Uterus (tissue), 4 donors: ENCODE measurements around the gene TOE1. TPM values are rescaled to one million over a fixed set of nuclear protein-coding genes. Genes with fewer than 3 reads are reported as not detected.

Source experiments
- DNase-seq, 2 donors: peaks; one replicate each; pipeline ENCODE4 v3.0.0-alpha.2; 2019 to 2020
- H3K27ac ChIP-seq, 2 donors: fragments of 200-600 bp; sonication (generic); 1 replicate in 1 of 2; 2 replicates in 1 of 2; pipeline ENCODE4 v1.5.1; 2016 to 2018
- H3K27me3 ChIP-seq, 2 donors: fragments of 200-600 bp; sonication (generic); one replicate each; pipeline ENCODE4 v1.5.1; 2018 to 2019; ENCODE audit warnings: control low read depth in 1 of 2
- H3K36me3 ChIP-seq, 2 donors: fragments of 200-600 bp; sonication (generic); one replicate each; pipeline ENCODE4 v1.5.1; 2019; ENCODE audit warnings: control low read depth in 1 of 2
- H3K4me1 ChIP-seq, 2 donors: fragments of 200-600 bp; sonication (generic); one replicate each; pipeline ENCODE4 v1.5.1; 2018 to 2019; ENCODE audit warnings: control low read depth in 1 of 2
- H3K4me3 ChIP-seq, 2 donors: fragments of 200-600 bp; sonication (generic); 1 replicate in 1 of 2; 2 replicates in 1 of 2; pipeline ENCODE4 v1.5.1; 2018 to 2019; ENCODE audit warnings: mild to moderate bottlenecking in 1 of 2
- H3K9me3 ChIP-seq, 2 donors: fragments of 200-600 bp; sonication (generic); one replicate each; pipeline ENCODE4 v1.5.1; 2019; ENCODE audit warnings: control low read depth in 1 of 2
- CTCF ChIP-seq, 4 experiments: fragments of 200-600 bp in 2 of 4; fragments of 450-650 bp in 2 of 4; sonication (generic) in 2 of 4; IDR thresholded peaks; one replicate each; pipeline ENCODE4 v1.5.1; 2016 to 2019; ENCODE audit warnings: antibody characterized with exemption in 4 of 4, mild to moderate bottlenecking in 2 of 4, moderate library complexity in 1 of 4
- POLR2A ChIP-seq, 2 donors: fragments of 450-650 bp; IDR thresholded peaks; one replicate each; pipeline ENCODE4 v1.6.1; 2016; ENCODE audit warnings: antibody characterized with exemption in 2 of 2, mild to moderate bottlenecking in 1 of 2, moderate library complexity in 1 of 2
- intact Hi-C: fragments of 100-400 bp; cut with DNase I; formaldehyde crosslinking; loops from one replicate; pipeline ENCODE4 v1.15.1; 2023; ENCODE audit warnings: low total_unique reads
- total RNA-seq, 4 donors: library from RNA; depleted of rRNA in 3 of 4; stranded (reverse); fragments of >200 nt in 3 of 4; gene quantifications; one replicate each; pipeline versions ENCODE4 v1.1.0 to v1.2.4, GENCODE V29; 2014 to 2023
- donor health status: DM: yes; HTN: yes; CAD: no.

Gene TOE1
- total RNA-seq, 4 donors from 2014 or later, result 10.3 to 21.8 (median 14.4) TPM

- Histone ChIP-seq H3K36me3 (no peaks in the 10 kb centered on the region), H3K9me3 (no peaks in the 10 kb centered on the region), H3K4me3 (no peak overlapping the region), H3K27ac (no peak overlapping the region), H3K4me1 (peaks cover 0 to 9% of the 10 kb centered on the region in 2 donors), H3K27me3 (no peaks in the 10 kb centered on the region)
- TF ChIP-seq CTCF (IDR thresholded peaks at IDR 0.05), result no peak
- no peak for DNase-seq
- intact Hi-C loops, result no loop called here
These were observed 24.3 kb downstream of the TOE1 start for GRCh38 chr1:45364294-45364693.

- DNase-seq, result no peak
- Histone ChIP-seq H3K4me3 (no peak overlapping the region), H3K4me1 (peaks cover 0 to 9% of the 10 kb centered on the region in 2 donors), H3K9me3 (no peaks in the 10 kb centered on the region), H3K27ac (no peak overlapping the region), H3K27me3 (no peaks in the 10 kb centered on the region), H3K36me3 (no peaks in the 10 kb centered on the region)
- intact Hi-C loops, result no loop called here
- TF ChIP-seq POLR2A (IDR thresholded peaks at IDR 0.05) (no peak), CTCF (IDR thresholded peaks at IDR 0.05) (no peak)
These were observed 25.1 kb downstream of the TOE1 start for GRCh38 chr1:45365051-45365450.

GRCh38 chr1:45370575-45370974, 30.6 kb downstream of the TOE1 start:
- no peak overlapping the region for H3K4me3 ChIP-seq
- intact Hi-C loops, result no loop called here
- TF ChIP-seq CTCF (IDR thresholded peaks at IDR 0.05) (no peak), POLR2A (IDR thresholded peaks at IDR 0.05) (no peak)
- no peaks in the 10 kb centered on the region for H3K36me3 ChIP-seq
- DNase-seq, result no peak
- H3K27ac ChIP-seq, result no peak overlapping the region
- no peaks in the 10 kb centered on the region for H3K9me3 ChIP-seq
- no peaks in the 10 kb centered on the region for H3K4me1 ChIP-seq
- no peaks in the 10 kb centered on the region for H3K27me3 ChIP-seq

- Histone ChIP-seq H3K36me3 (no peaks in the 10 kb centered on the region), H3K4me1 (no peaks in the 10 kb centered on the region), H3K4me3 (no peak overlapping the region), H3K27me3 (no peaks in the 10 kb centered on the region), H3K9me3 (no peaks in the 10 kb centered on the region), H3K27ac (no peak overlapping the region)
- TF ChIP-seq CTCF (IDR thresholded peaks at IDR 0.05) (no peak), POLR2A (IDR thresholded peaks at IDR 0.05) (no peak)
- intact Hi-C loops, result no loop called here
- DNase-seq, result no peak
These were observed 33.6 kb downstream of the TOE1 start for GRCh38 chr1:45373573-45373972.

GRCh38 chr1:45375104-45376090, 35.4 kb downstream of the TOE1 start:
- Histone ChIP-seq H3K4me3 (no peak overlapping the region), H3K27me3 (no peaks in the 10 kb centered on the region), H3K27ac (no peak overlapping the region), H3K36me3 (no peaks in the 10 kb centered on the region), H3K9me3 (no peaks in the 10 kb centered on the region), H3K4me1 (no peaks in the 10 kb centered on the region)
- no peak for TF ChIP-seq POLR2A (IDR thresholded peaks at IDR 0.05)
- TF ChIP-seq CTCF (IDR thresholded peaks at IDR 0.05), result no peak
- DNase-seq, result no peak
- intact Hi-C loops, result no loop called here
